ENCODE results near the gene RAPGEFL1.
"Not testable (repeated sequence)": the region's sequence is repeated elsewhere in the genome, so short reads cannot be mapped to it uniquely, and the experiment has no call there.

The RAPGEFL1 gene

DNA sequence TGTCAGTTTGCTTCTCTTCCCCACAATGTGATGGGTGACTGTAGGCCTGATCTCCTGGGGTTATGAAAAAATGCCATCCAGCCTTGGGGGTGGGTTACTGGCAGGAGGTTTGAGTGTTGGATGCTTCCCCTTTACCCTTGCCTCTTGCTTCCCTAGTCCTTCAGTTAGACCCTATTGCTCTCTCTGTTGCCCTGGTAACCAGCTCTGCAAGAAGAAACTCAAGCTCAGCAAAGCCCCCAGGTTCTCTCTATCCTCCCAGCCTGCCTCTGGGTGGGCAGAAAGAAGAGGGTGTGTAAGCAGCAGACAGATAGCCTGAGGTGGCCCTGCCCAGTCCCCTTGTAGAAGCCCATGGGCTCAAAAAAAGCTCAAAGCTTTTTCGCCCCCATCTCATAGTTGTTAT lies 2.8 kb upstream of the RAPGEFL1 start:
- no peak for DNase-seq

DNA sequence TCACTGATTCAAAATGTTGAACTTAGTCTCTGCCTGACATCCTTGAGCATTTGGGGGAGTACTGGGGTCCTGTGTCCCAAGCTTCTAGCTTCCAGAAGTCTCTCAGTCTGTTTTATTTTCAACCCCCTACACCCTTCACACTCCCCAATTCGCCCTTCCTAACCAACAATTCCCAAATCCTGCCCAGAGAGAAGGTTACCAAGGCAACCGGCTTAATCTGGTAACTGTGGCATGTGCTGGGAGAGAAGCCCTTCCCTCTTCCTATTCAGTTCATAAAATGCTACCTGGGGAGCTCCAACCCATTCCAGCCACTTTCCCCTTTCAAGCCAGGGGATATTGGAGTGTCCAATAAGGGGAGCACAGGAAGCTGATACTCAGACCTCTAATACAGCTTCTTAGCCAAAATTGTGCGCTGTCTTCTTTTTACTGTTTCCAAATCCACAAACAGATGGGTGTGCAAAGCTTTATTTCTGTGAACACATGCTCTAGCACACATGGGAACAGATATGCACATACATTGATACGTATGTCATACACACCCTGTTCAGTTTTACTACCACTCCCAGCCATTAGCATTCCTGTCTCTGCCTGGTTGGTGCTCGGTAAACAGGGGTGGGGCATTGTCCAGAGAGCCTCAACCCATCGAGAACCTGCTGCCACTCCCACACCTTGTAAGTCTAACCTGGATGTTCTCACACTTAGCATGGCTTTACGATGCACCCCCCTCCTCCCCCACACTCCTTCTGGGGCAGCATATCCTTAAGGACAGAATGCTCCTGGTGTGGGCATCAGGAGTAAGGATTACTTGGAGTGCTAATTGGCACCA lies 1.1 kb upstream of the RAPGEFL1 start:
- DNase-seq = no peak

DNA sequence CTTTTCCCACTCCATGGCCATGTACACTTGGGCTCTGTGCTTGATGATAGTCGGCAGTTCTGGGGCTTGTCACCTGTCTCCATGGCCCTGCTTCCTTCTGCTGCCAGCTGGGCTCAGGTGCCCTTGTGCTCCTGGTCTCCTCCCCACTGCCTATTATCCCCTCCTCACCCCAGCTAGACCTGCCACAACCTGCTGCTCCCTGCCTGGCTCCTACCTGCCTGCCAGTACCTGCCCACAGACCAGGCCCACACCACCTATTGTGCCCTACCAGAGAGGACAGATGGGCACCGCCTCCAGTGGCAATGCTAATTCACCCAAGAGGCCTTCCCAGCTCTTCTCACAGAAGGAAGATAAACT lies 538 bp upstream of the RAPGEFL1 start:
- no peak for DNase-seq

- no peak for DNase-seq
Measured at GRCh38 chr17:40178021-40178601, 841 bp downstream of the RAPGEFL1 start.

GRCh38 chr17:40178660-40179059 lies 1.4 kb downstream of the RAPGEFL1 start:
- DNase-seq = no peak

- DNase-seq = no peak
Measured at GRCh38 chr17:40179923-40180659, 2.8 kb downstream of the RAPGEFL1 start.

DNA sequence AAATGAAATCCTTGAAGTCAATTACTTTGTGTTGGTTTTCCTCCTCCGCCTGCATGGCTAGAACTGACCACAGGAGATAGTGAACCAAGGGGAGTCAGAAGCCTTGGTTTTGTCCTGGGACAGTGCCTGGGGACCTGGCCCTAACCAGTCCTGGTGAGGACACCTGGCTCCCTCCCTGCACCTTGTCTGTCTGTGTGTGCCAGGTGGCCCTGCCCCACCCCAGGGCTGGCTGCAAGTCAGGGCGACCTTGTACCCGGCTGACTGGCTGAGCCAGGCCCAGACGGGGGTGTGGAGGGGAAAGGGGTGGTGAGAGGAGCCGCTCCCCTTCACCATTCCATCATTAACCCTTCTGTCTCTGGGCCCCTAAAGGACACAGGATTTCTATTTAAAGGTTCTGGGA lies 3.4 kb downstream of the RAPGEFL1 start:
- no peak for DNase-seq

GRCh38 chr17:40181205-40181604 lies 3.9 kb downstream of the RAPGEFL1 start:
- no peak for DNase-seq

DNA sequence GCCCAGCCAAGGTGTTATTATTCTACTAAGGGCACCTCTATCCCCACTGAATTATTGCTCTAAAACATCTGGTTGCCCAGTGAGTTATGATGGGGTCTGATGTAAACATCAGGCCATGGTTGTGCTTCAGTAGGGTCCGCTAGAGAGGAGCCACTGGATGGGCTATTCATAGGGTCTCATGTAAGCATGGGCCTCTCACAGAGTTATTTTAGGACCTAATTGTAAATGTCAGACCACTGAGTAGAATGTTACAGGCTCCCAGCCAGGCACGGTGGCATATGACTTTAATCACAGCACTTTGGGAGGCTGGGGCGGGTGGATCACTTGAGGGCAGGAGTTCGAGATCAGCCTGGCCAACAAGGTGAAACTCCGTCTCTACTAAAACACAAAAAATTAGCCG lies 5.3 kb downstream of the RAPGEFL1 start:
- DNase-seq = no peak

GRCh38 chr17:40187238-40187637 lies 10.0 kb downstream of the RAPGEFL1 start:
- no peak for DNase-seq

GRCh38 chr17:40188694-40189093 lies 11.4 kb downstream of the RAPGEFL1 start:
- DNase-seq = no peak

DNA sequence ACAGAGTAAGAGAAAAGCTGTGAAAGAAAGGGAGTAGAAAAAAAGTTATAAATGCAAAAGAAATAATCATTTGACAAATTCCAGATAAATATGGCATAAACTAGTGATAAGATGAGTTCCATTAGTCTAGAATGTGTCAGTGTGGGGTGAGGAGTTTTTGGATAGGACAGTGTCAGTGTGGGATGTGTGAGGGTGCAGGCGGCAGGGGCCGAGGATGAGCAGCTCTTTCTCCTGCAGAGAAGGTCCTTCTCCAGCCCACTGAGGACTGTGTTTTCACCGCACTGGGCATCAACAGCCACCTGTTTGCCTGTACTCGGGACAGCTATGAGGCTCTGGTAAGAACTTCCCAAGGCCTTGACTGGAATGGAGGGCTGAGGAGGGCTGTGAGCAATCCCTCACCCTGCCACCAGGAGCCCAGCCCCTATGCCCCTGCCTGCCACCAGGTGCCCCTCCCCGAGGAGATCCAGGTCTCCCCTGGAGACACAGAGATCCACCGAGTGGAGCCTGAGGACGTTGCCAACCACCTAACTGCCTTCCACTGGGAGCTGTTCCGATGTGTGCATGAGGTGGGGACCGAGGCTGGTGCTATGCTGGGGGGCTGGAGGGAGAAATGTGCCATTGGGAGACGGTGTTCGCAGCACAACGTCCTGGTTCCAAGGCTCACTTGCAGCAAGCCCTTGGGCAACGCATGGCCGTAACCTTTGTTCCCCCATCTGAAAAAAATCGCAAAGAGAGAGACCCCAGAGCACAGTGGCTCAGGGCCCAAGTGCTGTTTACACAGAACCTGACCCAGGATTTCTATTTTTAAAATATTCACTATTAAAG lies 13.1 kb downstream of the RAPGEFL1 start:
- DNase-seq = no peak

GRCh38 chr17:40191237-40192208 lies 14.3 kb downstream of the RAPGEFL1 start:
- no peak for DNase-seq

DNA sequence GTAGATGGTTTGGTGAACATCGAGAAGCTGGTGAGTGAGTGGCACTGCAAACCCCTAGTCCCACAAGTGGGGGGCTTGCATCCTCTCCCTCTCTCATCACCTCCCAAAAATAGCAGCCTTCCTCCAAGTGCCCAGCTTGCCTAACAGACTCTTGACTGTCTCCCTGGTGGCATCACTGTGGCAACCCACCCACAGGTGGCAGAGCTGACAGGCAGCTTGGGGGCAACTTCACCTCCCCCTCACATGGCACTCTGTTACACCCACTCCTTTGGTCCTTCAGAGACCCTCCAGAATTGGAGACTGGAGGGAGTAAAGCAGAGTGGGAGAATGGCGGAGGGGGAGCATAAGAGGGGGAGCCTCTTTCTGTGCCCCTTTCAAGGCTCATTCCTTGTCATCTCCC lies 15.7 kb downstream of the RAPGEFL1 start:
- DNase-seq = no peak

DNA sequence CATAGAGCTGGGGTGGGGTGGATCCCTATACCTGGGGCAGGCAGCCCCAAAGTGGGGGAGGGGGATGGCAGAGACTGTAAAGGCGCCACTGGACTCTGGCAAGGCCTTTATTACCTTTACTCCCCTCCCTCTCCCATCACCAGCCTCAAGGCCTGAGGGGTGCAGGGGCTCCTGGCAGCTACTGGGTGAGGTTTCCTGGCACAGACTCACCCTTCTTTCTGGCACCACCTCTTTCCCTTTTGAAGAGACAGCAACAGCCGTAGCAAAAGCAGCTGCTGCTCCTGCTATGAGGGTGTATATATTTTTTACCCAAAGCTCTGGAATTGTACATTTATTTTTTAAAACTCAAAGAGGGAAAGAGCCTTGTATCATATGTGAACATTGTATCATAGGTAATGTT lies 17.6 kb downstream of the RAPGEFL1 start:
- DNase-seq = no peak

DNA sequence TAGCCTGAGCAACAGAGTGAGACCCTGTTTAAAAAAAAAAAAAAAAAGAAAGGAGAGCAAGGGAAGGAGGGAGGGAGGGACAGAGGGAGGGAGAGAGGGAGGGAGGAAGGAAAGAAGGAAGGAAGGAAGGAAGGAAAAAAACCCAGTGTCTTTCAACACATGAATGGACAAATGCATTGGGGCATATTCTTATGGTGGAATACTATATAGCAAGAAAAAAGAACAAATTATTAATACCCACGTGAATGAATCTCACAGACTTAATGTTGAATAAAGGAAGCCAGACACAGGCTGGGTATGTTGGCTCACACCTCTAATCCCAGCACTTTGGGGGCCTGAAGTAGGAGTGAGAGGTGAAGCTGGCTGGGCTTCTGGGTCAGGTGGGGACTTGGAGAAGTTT lies 20.3 kb downstream of the RAPGEFL1 start:
- DNase-seq = no peak

DNA sequence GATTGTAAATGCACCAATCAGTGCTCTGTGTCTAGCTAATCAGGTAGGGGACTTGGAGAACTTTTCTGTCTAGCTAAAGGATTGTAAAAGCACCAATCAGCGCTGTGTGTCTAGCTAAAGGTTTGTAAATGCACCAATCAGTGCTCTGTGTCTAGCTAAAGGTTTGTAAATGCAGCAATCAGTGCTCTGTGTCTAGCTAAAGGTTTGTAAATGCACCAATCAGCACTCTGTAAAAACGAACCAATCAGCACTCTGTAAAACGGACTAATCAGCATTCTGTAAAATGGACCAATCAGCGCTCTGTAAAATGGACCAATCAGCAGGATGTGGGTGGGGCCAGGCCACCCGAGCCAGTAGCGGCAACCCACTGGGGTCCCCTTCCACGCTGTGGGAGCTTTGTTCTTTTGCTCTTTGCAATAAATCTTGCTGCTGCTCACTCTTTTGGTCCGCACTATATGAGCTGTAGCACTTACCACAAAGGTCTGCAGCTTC lies 20.7 kb downstream of the RAPGEFL1 start:
- DNase-seq = not testable (repeated sequence)

DNA sequence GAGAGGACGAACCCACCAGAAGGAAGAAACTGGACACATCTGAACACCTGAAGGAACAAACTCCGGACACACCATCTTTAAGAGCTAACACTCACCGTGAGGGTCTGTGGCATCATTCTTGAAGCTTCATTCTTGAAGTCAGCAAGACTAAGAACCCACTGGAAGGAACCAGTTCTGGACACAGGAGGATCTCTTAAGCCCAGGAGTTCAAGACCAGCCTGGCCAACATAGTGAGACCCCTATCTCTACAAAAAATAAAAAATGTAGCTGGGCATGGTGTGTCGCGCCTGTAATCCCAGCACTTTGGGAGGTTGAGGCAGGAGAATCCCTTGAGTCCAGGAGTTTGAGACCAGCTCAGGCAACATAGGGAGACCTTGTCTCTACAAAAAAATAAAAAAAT lies 21.3 kb downstream of the RAPGEFL1 start:
- DNase-seq = no peak

DNA sequence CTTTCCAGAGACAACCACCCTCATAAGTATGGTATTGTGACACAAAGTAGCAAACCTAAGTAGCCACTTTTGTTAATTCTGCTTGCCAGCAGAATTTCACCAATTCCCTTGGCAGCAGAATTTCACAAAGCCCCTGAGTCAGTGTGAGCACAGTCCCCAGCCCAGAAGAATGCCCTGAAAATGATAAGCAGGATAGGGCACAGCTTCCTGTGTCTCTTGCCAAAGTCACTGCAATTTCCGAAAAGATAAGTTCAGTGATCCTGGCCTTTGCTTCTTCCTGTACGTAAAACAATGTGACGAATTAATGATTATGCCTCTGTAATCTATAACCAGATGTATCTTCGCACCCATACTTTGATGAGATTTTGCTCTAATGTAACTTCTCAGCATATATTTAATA lies 25.9 kb downstream of the RAPGEFL1 start:
- DNase-seq = no peak

GRCh38 chr17:40206193-40206592 lies 28.9 kb downstream of the RAPGEFL1 start:
- DNase-seq = not testable (repeated sequence)

GRCh38 chr17:40209404-40210093 lies 32.3 kb downstream of the RAPGEFL1 start:
- DNase-seq = no peak
